OCI-LY3 (cell line): ENCODE data around the gene GNG2.

Experiments used
- EZH2phosphoT487 ChIP-seq: fragments of 200-600 bp; shearing (Covaris generic); IDR thresholded peaks from 2 replicates; pipeline ENCODE4 v1.6.1; 2018; ENCODE audit warnings: antibody characterized with exemption, mixed run types, low read depth
- TF ChIP-seq, protein P1 (sequence below): fragments of 200-600, 300-600 bp; sonication (generic); IDR thresholded peaks from 2 replicates; pipeline ENCODE4 v1.5.1; 2014; ENCODE audit warnings: antibody characterized with exemption, low read length, low read depth

DNA sequence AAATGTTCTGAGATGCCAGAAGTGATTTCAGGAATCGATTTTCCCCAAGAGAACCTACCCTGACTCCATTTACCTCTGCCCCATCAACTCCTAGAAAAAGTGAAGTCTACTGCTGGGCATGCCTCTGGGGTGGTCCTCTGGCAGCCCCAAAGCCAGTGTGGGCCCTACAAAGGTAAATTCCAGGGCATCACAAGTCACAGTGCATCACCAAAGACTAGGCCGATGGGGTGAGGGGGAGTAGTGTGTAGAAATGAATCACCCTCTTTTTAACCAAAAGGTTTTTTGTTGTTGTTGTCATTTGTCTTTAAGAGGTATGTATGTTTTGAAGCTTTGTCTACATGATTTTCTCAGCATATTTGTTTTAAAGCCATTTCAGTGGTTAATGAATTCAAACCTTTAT, 82.6 kb downstream of the GNG2 start:
- no peak for TF ChIP-seq EZH2phosphoT487
- TF ChIP-seq, protein P1, sequence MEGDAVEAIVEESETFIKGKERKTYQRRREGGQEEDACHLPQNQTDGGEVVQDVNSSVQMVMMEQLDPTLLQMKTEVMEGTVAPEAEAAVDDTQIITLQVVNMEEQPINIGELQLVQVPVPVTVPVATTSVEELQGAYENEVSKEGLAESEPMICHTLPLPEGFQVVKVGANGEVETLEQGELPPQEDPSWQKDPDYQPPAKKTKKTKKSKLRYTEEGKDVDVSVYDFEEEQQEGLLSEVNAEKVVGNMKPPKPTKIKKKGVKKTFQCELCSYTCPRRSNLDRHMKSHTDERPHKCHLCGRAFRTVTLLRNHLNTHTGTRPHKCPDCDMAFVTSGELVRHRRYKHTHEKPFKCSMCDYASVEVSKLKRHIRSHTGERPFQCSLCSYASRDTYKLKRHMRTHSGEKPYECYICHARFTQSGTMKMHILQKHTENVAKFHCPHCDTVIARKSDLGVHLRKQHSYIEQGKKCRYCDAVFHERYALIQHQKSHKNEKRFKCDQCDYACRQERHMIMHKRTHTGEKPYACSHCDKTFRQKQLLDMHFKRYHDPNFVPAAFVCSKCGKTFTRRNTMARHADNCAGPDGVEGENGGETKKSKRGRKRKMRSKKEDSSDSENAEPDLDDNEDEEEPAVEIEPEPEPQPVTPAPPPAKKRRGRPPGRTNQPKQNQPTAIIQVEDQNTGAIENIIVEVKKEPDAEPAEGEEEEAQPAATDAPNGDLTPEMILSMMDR: no peak
